ENCODE results near the gene FBXW7.

Gene FBXW7

GRCh38 chr4:152364383-152364782 lies 171.5 kb downstream of the FBXW7 start:
- DNase-seq, result no peak

DNA sequence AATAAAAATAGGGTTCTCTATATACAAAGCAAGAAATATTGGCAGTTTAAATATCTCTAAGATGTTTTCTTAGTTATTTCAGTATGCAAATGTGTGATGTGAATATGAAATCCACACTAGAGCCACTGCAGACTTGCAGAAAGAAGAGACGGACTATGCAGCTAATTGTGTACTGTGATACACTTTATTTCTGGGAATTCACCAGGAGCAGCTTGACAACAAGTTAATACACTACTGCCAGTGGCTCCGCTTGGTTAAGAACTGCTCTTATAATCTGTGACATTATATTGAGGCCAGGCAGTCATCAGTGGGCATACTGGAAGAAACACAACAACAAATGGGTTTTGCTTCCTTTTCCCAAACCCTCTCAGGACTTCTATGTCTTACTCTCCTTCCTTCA lies 172.0 kb downstream of the FBXW7 start:
- DNase-seq, result no peak

DNA sequence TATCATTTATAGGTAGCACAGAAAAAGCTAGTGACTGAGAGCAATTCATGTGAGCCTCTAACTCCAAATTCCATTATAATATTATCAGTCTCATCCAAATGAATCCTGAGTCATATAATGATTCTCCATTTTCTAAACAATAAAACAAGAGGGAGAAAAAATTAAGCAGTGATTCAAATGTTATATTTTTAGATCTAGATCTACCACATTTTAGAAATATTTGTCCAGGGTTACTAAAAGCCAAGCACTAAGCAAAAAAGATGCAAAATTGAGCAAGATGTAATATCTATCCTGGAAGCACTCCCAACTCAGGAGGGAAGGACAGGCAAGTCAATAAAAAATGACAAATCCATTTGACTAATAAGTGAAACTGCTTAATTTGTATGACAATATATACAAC lies 172.8 kb downstream of the FBXW7 start:
- DNase-seq, result no peak

GRCh38 chr4:152360045-152360410 lies 175.9 kb downstream of the FBXW7 start:
- no peak for DNase-seq

- DNase-seq, result no peak
Observed at GRCh38 chr4:152359208-152360044, 176.5 kb downstream of the FBXW7 start.

GRCh38 chr4:152357206-152357605 lies 178.7 kb downstream of the FBXW7 start:
- no peak for DNase-seq

- DNase-seq, result no peak
Observed at GRCh38 chr4:152356428-152357034, 179.4 kb downstream of the FBXW7 start.

DNA sequence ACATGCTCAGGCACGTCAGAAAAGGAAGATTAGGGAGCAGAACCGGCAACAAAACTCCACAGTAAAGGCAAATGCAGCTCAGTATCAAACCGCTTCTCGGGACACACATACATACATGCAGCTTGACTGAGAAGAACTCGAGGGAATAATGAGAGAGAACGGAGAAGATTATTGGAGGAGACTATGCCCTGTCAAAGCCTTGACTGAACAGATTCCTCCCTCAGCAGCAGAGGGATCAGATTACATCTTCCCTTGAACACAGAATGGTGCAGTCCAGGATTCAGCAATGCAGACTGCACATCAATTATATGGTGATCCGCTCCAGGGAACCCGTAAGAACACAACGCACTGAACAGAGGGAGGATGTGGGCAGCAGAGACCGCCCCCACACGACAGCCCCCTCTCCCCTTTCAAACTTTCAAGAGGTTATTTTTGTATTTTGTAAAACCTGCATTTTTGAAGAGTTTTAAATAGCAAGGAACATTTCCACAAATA lies 183.2 kb downstream of the FBXW7 start:
- DNase-seq, result no peak

- no peak for DNase-seq
Observed at GRCh38 chr4:152352215-152352614, 183.7 kb downstream of the FBXW7 start.

DNA sequence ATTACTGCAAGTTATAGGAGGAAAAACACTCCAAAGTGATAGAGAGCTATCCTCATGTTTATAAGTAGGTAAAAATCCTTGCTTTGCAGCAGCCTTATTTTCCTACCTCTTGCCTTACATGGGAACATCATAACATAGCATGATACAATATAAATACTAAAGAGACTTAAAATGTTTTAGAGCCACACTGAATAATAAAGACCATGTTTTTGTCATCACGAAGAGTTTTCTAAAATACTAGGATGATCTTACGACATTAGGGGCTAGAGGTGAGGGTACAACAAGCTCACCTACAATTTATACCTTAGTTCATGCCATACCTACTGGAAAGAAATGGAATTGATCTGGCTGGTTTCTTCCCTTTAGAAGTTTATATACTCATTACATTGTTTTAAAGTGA lies 184.8 kb downstream of the FBXW7 start:
- DNase-seq, result no peak

DNA sequence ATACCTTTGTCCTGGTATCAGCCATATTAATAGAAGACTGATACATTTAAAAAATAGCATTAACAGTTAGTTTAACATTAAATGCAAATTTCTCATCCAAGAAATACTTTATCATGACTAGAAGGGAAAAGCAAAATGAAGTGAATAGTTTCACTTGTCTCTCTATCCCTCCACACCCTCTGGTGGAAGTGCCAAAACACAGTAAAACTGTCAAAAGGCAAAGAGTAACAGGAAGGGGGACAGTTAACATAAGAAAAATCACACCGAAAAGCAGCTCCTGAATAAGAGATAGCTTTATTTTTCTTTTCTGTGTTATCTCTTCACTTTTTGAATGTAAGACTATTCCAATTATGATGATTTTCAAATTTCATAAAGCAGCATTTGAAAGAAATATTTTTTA lies 187.2 kb downstream of the FBXW7 start:
- no peak for DNase-seq

- no peak for DNase-seq
Observed at GRCh38 chr4:152346979-152347378, 188.9 kb downstream of the FBXW7 start.

GRCh38 chr4:152346526-152346925 lies 189.4 kb downstream of the FBXW7 start:
- DNase-seq, result no peak

- DNase-seq, result no peak
Observed at GRCh38 chr4:152344001-152344400, 191.9 kb downstream of the FBXW7 start.

DNA sequence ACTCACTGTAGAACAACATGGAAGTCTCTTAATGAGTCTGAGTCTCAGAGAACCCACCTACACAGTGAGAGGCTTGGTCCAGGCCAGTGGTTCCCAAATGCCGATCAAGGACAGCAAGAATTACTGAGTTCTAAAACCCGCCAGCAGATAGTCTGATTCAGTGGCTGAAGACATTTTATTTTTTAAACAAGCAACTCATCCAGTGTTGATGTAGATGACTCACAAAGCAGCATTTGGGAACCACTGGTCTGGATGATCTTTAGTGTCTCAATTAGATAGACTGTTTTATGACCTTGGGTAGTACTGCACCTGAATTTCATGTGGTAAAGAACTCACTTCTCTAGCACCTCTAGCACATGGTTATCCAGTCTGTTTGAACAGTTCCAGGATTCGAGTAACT lies 193.6 kb downstream of the FBXW7 start:
- no peak for DNase-seq

GRCh38 chr4:152340818-152341217 lies 195.1 kb downstream of the FBXW7 start:
- no peak for DNase-seq

DNA sequence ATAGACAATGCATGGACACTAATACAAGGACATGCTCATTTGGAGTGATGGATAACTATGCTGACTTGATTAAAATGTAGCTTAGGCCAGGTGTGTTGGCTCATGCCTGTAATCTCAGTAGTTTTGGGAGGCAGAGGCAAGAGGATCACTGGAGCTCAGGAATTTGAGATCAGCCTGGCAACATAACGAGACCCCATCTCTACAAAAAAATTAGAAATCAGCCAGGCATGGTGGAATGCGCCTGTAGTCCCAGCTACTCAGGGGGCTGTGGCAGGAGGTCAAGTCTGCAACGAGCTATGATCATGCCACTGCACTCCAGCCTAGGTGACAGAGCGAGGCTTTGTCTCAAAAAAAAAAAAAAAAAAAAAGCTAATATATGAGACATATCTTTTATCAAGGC lies 196.3 kb downstream of the FBXW7 start:
- DNase-seq, result no peak

- DNase-seq, result no peak
Observed at GRCh38 chr4:152334931-152335330, 201.0 kb downstream of the FBXW7 start.

DNA sequence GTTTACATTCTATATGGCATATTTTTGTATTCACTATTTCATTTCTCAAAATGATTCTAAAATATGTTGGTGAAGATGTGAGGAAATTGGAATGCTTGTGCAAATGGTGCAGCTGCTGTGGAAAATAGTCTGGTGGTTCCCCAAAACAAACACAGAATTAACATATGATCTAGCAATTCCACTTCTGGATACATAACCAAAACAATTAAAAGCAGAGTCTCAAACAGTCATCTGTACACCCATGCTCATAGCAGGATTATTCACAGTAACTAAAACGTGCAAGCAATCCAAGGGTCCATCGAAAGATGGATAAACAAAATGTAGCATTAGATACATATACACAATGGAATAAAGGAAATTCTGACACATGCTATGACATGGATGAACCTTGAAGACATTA lies 204.8 kb downstream of the FBXW7 start:
- no peak for DNase-seq

GRCh38 chr4:152328582-152328981 lies 207.3 kb downstream of the FBXW7 start:
- DNase-seq, result no peak

DNA sequence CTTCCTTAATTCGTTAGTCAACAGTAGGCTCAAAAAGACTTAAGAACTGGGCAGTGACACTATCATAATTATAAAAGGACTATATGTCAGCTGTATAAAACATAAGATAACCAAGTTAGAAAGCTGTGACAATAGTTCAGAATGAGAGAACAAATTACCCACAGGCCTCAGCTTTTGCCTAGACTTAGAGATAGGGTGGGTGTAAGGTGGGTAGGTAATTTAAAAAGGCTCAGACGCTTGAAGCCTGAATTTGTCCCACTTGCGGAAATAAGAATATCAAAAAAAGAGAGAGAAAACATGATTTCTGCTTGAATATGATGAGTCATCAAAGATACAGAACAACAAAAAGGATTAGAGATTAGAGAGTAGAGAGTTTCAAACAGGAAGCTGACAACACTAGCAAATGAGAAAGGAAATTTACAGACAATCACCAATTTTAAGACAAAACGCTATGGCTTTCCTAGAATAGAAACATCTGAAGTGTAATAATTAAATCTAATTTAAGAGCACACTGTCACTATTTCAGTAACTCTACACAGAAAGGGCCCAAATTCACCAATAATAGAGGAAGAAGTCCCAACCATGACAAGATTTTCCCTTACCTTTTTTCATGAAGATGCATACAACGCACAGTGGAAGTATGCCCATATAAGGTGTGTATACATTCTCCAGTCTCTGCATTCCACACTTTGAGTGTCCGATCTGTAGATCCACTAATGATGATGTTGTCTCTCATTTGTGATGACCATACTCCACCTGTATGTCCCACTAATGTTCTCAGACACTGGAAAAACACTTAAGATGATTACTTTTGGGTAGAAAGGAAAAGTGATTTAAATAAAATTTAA lies 208.1 kb downstream of the FBXW7 start:
- peak; percentile 15 for DNase-seq

- DNase-seq, result no peak
Observed at GRCh38 chr4:152325831-152326230, 210.1 kb downstream of the FBXW7 start.

DNA sequence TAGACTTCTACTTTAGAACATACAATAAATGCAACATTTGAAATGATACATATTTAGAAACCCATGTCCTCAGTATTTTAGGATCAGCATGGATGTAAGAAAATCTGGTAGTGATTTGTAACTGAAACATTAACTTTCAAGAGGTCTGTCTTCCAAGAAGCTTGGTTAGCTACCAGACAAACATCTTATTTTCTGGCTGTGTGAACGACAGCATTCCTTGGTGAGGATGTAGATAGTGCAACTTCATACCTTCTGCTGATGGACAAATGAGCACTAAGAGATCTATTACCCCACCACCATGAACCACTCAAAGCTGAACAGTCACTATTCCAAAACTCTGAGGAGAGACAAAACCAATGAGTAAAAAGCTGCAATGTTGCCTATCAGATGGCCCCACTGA lies 212.7 kb downstream of the FBXW7 start:
- no peak for DNase-seq

- DNase-seq, result no peak
Observed at GRCh38 chr4:152322656-152323055, 213.2 kb downstream of the FBXW7 start.

Measured in central memory CD4-positive, alpha-beta T cell (primary cell).